T-helper 2 cell (primary cell): ENCODE measurements around the gene PUS10.
"Not testable (repeated sequence)": the region's sequence is repeated elsewhere in the genome, so short reads cannot be mapped to it uniquely, and the experiment has no call there.

ENCODE experiments used
- DNase-seq, 5 experiments: peaks; one replicate each; pipeline versions ENCODE4 v3.0.0 to v3.0.0-alpha.2; 2012 to 2022

The PUS10 gene

GRCh38 chr2:60966507-60967405 is 51.3 kb downstream of the PUS10 start:
- DNase-seq = no peak

- no peak for DNase-seq
These were observed 52.6 kb downstream of the PUS10 start for GRCh38 chr2:60965499-60965785.

DNA sequence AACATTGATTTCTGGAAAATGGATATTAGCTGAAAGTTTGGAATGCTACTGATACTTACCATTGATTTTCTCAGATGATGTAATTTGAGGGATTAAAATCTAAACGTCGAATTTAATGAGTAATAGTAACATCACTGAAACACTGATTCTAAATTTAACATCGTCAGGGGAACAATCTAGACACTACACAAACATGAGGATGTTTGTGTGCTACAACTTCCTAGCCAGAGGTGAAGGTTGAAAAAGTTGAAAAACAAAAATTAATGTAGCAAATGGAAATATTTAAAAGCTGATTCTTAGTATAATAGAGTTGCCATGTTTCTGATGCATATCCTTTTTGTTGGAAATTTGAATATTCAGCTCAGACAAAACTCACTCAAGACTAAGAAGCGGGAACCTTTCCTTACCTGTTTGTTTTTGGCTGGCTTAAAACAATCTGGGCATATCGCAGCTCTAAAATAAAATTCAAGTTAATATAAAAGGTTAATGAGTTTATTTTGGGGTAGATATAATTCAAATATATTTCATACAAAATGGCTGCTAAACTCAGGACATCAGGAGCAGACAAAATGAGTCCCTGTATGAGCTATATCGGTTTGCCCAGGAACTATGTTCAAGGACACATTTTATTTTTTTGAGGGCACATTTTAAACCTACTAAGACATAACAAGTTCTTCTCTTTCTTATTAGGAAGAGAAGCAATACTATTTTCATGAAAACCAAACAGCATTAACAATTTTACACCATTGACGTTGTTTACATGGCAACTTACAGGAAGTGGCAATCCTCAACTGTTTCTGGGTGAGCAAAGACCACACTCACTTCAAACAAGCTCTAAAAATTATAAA is 53.2 kb downstream of the PUS10 start:
- peak in 2 of 5 experiments; percentile 33 to 85 for DNase-seq

DNA sequence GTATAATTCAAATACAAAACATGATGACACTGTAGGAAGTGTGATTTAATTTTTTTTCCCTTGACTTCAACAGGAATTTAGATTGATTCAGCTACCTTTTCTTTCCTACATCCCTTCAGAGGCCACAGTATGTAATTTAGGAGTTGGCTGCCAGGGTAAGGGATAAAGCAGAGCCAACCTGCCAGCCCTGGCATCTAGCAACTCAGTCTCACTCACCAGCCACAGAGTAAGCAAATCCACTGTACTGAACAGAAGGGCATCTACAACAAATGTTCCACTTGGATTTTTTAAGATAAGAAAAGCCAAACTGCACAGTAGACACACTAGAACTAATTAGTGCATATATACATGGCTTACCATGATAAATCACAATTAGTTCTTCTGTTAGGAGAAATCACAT is 54.9 kb downstream of the PUS10 start:
- no peak for DNase-seq

- DNase-seq = no peak
These were observed 55.5 kb downstream of the PUS10 start for GRCh38 chr2:60962528-60962927.

- no peak for DNase-seq
These were observed 56.6 kb downstream of the PUS10 start for GRCh38 chr2:60961457-60961856.

DNA sequence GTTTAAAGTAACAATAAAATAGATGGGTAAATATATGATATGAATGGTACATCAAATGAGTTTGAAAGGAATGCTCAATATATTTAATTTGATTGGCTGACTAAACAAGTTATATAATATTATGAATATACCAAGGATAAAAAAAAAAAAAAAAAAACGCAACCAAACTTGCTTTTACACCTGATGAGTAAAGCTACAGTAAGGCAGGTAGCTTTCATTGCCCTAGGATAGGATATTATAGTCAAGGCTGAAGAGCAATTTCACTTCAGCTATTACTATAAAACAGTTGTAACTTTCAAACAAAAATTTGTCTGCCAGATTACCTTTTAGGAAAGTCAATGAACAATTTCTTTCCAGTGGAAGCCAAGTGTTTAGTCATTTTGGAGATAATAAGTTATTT is 57.3 kb downstream of the PUS10 start:
- DNase-seq = no peak

DNA sequence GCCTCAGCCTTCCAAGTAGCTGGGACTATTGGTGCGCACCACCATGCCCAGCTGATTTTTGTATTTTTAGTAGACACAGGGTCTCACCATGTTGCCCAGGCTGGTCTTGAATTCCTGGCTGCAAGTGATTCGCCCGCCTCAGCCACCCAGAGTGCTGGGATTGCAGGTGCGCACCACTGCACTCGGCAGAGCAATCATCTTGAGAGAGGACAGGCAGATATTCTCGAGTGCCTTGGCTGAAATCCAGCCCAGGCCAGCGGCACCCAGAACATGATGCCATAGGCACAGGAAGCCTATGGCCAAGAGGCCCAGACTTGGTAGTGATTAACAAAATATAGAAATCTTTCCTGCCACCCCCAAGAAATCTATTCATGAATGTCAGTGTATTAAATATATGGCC is 58.6 kb downstream of the PUS10 start:
- DNase-seq = no peak

- no peak for DNase-seq
These were observed 59.3 kb downstream of the PUS10 start for GRCh38 chr2:60958800-60959199.

GRCh38 chr2:60958361-60958760 is 59.7 kb downstream of the PUS10 start:
- DNase-seq = no peak

DNA sequence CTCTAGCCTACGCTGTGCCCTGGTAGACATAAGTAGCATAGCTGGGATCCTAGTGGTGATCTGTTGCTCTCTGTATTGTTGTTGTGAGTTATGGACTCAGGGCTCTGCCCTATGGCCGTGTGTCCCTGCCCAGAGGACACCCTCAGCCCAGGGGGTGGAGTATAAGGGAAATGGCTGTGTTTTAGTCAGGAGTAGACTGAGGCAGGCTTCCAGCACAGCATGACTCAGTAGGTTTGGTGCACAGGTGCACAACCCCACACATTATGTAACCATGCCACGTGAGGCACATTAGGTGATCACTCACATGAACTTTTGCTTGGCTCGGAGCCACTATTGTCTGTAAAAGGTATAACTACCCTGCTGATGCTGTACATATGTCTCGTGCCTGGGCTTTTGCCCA is 60.4 kb downstream of the PUS10 start:
- DNase-seq = no peak

- DNase-seq = no peak
These were observed 60.8 kb downstream of the PUS10 start for GRCh38 chr2:60957224-60957623.

GRCh38 chr2:60954139-60954538 is 63.9 kb downstream of the PUS10 start:
- peak in 1 of 5 experiments; percentile 14 for DNase-seq

DNA sequence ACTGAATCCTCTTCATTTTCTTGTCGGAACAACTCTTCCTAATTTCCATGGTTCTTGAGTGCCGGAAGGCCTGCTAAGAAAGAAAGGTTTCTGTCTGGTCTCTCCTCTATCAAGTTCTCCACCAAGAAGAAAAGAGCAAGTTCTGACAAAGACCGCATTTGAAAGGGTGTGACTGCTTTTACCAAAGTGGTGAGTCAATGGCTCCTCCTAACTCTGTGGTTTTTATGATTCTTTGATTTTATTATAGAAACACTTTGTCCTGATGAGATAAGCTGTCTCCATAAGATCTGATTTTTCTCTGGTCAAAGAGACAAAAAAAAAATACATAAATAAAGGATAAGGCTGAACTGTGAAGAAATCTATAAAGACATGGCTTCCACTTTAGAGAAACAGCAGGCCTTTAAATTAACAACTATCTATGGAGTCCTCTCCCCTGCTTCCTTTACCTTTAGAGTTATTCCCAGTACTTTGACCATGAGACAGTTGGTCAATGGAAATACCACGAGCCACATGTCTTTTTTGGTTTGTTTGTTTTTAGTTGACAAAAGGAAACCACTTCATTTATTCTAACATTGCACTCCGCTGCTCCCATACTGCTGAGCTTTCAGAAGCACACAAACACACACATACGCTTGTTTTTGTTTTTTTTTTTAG is 69.0 kb downstream of the PUS10 start:
- peak in 2 of 5 experiments; percentile 13 to 33 for DNase-seq

DNA sequence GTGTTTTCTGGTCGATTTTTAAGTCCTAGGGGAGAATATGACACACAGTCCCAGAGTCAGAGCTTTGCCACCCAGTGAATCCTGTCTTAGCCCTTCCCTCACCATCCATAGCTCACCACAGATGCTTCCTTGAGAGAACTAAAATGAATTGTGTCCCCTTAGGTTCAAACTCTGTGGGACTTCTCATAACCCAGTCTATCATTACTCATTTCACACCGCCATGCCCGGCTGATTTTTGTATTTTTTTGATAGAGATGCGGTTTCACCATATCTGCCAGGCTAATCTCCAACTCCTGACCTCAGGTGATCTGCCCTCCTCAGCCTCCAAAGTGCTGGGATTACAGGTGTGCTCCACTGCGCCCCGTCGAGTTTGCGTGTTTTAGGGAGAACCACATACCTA is 69.9 kb downstream of the PUS10 start:
- no peak for DNase-seq

GRCh38 chr2:60947056-60947455 is 71.0 kb downstream of the PUS10 start:
- no peak for DNase-seq

DNA sequence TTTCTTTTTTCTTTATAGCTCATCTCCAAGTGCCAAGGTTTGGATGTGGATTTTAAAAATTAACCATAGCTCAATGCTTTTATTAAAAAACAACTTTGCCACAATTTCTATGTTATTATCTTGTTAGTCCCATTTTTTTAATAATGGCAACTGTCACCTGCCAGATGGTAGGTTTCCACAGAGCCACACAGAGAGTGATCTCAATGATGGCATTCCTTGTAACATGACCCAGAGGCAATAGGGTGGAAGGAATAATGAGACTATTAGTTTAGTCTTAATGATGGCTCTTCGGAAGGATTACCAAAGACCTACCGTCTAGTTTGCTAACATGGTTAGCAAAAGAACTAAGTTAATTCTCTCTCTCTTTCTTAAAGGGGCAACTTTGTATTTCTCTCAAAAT is 72.7 kb downstream of the PUS10 start:
- DNase-seq = no peak

DNA sequence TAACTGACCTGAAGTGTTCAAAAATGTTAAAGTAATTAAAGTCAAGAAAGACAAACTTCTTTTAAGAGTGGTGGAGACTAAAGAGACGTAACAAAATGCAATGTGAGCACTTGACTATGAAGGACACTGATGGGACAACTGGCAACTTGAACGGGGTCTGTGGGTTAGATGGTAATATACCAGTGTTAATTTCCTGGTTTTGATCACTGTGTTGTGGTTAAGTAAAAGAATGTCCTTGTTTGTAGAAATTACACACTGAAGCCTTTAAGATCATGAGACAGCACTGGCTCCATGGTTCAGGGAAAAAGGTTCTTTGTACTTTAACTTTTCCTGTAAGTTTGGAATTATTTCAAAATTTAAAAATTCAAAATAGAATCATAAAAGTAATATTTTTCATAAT is 78.4 kb downstream of the PUS10 start:
- no peak for DNase-seq

GRCh38 chr2:60938301-60938700 is 79.8 kb downstream of the PUS10 start:
- no peak for DNase-seq

GRCh38 chr2:60936757-60937156 is 81.3 kb downstream of the PUS10 start:
- DNase-seq = no peak

GRCh38 chr2:60934165-60934722 is 83.8 kb downstream of the PUS10 start:
- DNase-seq = no peak

GRCh38 chr2:60932954-60933353 is 85.1 kb downstream of the PUS10 start:
- DNase-seq = no peak

- not testable (repeated sequence) for DNase-seq
These were observed 86.0 kb downstream of the PUS10 start for GRCh38 chr2:60932061-60932460.
